WTC11 (cell line): ENCODE measurements around the gene ADCY2. TPM values are rescaled to one million over a fixed set of nuclear protein-coding genes. Genes with fewer than 3 reads are reported as not detected.

Source experiments
- ATAC-seq: fragments of 200-7000 bp; cut with Tn5 transposase; 2 replicates; pipeline ENCODE4 v1.10.0; 2021; ENCODE audit warnings: mild to moderate bottlenecking, moderate library complexity
- CTCF ChIA-PET: fragments of 300-600 bp; sonication (Branson Sonifier 250); formaldehyde crosslinking; loops from one replicate; lab custom pipeline; 2021; ENCODE audit warnings: antibody characterized with exemption; lab: Charles Lee
- POLR2A ChIA-PET: fragments of 350-600 bp; sonication (Branson Sonifier 250); formaldehyde crosslinking; loops from one replicate; lab custom pipeline; 2021; ENCODE audit warnings: antibody characterized with exemption; lab: Charles Lee
- DNase-seq: peaks from one replicate; pipeline ENCODE4 v3.0.0; 2021; ENCODE audit warnings: low spot score
- H3K27ac Mint-ChIP-seq: 2 replicates; pipeline ENCODE4 v1.8.0; 2021; ENCODE audit warnings: mixed read lengths
- H3K27me3 Mint-ChIP-seq: 2 replicates; pipeline ENCODE4 v1.8.0; 2021; ENCODE audit warnings: low read depth, mild to moderate bottlenecking, moderate library complexity, mixed read lengths
- H3K36me3 Mint-ChIP-seq: 2 replicates; pipeline ENCODE4 v1.8.0; 2021; ENCODE audit warnings: mixed read lengths
- H3K4me1 Mint-ChIP-seq: 2 replicates; pipeline ENCODE4 v1.8.0; 2022; ENCODE audit warnings: mixed read lengths
- H3K4me3 Mint-ChIP-seq: 2 replicates; pipeline ENCODE4 v1.8.0; 2021; ENCODE audit warnings: mild to moderate bottlenecking, moderate library complexity, mixed read lengths
- H3K9me3 Mint-ChIP-seq: 2 replicates; pipeline ENCODE4 v1.8.0; 2021; ENCODE audit warnings: mixed read lengths
- ATF6 ChIP-seq: sonication (generic); formaldehyde crosslinking; IDR thresholded peaks from 2 replicates; pipeline ENCODE4 v1.8.1; 2023; ENCODE audit warnings: mild to moderate bottlenecking, missing genetic modification reagents
- E2F1 ChIP-seq: sonication (generic); formaldehyde crosslinking; IDR thresholded peaks from 2 replicates; pipeline ENCODE4 v1.8.0; 2022; ENCODE audit warnings: mild to moderate bottlenecking, missing genetic modification reagents
- ELF4 ChIP-seq: sonication (generic); formaldehyde crosslinking; IDR thresholded peaks from 2 replicates; pipeline ENCODE4 v1.8.1; 2022; ENCODE audit warnings: low read depth, mild to moderate bottlenecking, moderate library complexity, missing genetic modification reagents
- ESRRA ChIP-seq: sonication (generic); formaldehyde crosslinking; IDR thresholded peaks from 2 replicates; pipeline ENCODE4 v1.8.1; 2022; ENCODE audit warnings: mild to moderate bottlenecking, missing genetic modification reagents, borderline replicate concordance
- HMGXB4 ChIP-seq: sonication (generic); formaldehyde crosslinking; IDR thresholded peaks from 2 replicates; pipeline ENCODE4 v1.8.1; 2023; ENCODE audit warnings: mild to moderate bottlenecking, moderate library complexity, missing genetic modification reagents
- JAZF1 ChIP-seq: fragments of 250-450 bp; sonication (Bioruptor Pico); IDR thresholded peaks from 2 replicates; pipeline ENCODE4 v1.9.0; 2021; ENCODE audit warnings: moderate library complexity, mild to moderate bottlenecking, inconsistent platforms
- MXD4 ChIP-seq: fragments of 250-450 bp; sonication (Bioruptor Pico); IDR thresholded peaks from 2 replicates; pipeline ENCODE4 v1.8.0; 2021; ENCODE audit warnings: mild to moderate bottlenecking, moderate library complexity, borderline replicate concordance
- NFE2L1 ChIP-seq: sonication (generic); formaldehyde crosslinking; IDR thresholded peaks from 2 replicates; pipeline ENCODE4 v1.8.1; 2023; ENCODE audit warnings: missing genetic modification reagents
- OVOL2 ChIP-seq: fragments of 250-450 bp; sonication (Bioruptor Pico); IDR thresholded peaks from 2 replicates; pipeline ENCODE4 v1.9.0; 2021; ENCODE audit warnings: mild to moderate bottlenecking, borderline replicate concordance
- PRDM15 ChIP-seq: sonication (generic); formaldehyde crosslinking; IDR thresholded peaks from 2 replicates; pipeline ENCODE4 v1.8.0; 2022; ENCODE audit warnings: missing genetic modification reagents
- PREB ChIP-seq: sonication (generic); formaldehyde crosslinking; IDR thresholded peaks from 2 replicates; pipeline ENCODE4 v1.8.1; 2022; ENCODE audit warnings: mild to moderate bottlenecking, missing genetic modification reagents, moderate library complexity, borderline replicate concordance
- SMAD3 ChIP-seq: sonication (generic); formaldehyde crosslinking; IDR thresholded peaks from 2 replicates; pipeline ENCODE4 v1.8.0; 2022; ENCODE audit warnings: missing genetic modification reagents, mild to moderate bottlenecking, borderline replicate concordance
- SOX15 ChIP-seq: fragments of 250-450 bp; sonication (Bioruptor Pico); IDR thresholded peaks from 2 replicates; pipeline ENCODE4 v1.9.0; 2021; ENCODE audit warnings: mild to moderate bottlenecking
- ZNF232 ChIP-seq: sonication (generic); formaldehyde crosslinking; IDR thresholded peaks from 2 replicates; pipeline ENCODE4 v1.8.0; 2022; ENCODE audit warnings: mild to moderate bottlenecking, missing genetic modification reagents
- ZSCAN18 ChIP-seq: fragments of 250-450 bp; sonication (Bioruptor Pico); IDR thresholded peaks from 2 replicates; pipeline ENCODE4 v2.1.2; 2022; ENCODE audit warnings: mild to moderate bottlenecking, moderate library complexity
- total RNA-seq: library from RNA; stranded (reverse); gene quantifications from 3 replicates; pipeline ENCODE4 v1.2.3, GENCODE V29; 2021

The ADCY2 gene
- total RNA-seq, 1 experiment from 2014 or later, result 142 TPM

- CTCF ChIA-PET, result no interaction called here
- TF ChIP-seq HMGXB4 (no peak), PREB (CRISPR knock-in tag) (no peak), MXD4 (CRISPR knock-in tag) (no peak), ATF6 (CRISPR knock-in tag) (no peak), PRDM15 (CRISPR knock-in tag) (no peak), ESRRA (CRISPR knock-in tag) (no peak), SMAD3 (no peak), SOX15 (no peak), E2F1 (CRISPR knock-in tag) (no peak), NFE2L1 (CRISPR knock-in tag) (no peak), ELF4 (CRISPR knock-in tag) (no peak)
- no peaks in the 10 kb centered on the region for H3K4me1 Mint-ChIP-seq
- H3K4me3 Mint-ChIP-seq, result no peak overlapping the region
- POLR2A ChIA-PET, result no interaction called here
- H3K9me3 Mint-ChIP-seq, result no peaks in the 10 kb centered on the region
- DNase-seq (no peak), ATAC-seq (no peak)
- no peaks in the 10 kb centered on the region for H3K27me3 Mint-ChIP-seq
- H3K27ac Mint-ChIP-seq, result no peak overlapping the region
- H3K36me3 Mint-ChIP-seq, result peaks cover 55% of the 10 kb centered on the region
These were observed 406.1 kb downstream of the ADCY2 start for GRCh38 chr5:7801891-7802614.

GRCh38 chr5:7802855-7803254, 406.9 kb downstream of the ADCY2 start:
- DNase-seq (no peak), ATAC-seq (no peak)
- Mint-ChIP-seq H3K4me1 (no peaks in the 10 kb centered on the region), H3K27me3 (no peaks in the 10 kb centered on the region), H3K4me3 (no peak overlapping the region), H3K36me3 (peaks cover 63% of the 10 kb centered on the region), H3K9me3 (no peaks in the 10 kb centered on the region), H3K27ac (no peak overlapping the region)
- ChIA-PET CTCF (no interaction called here), POLR2A (no interaction called here)
- TF ChIP-seq OVOL2 (CRISPR knock-in tag) (no peak), JAZF1 (CRISPR knock-in tag) (no peak), NFE2L1 (CRISPR knock-in tag) (no peak), ZNF232 (no peak), PRDM15 (CRISPR knock-in tag) (no peak), ZSCAN18 (CRISPR knock-in tag) (no peak), E2F1 (CRISPR knock-in tag) (no peak)
